ENCODE data around the gene TUBAL3. TPM values are rescaled to one million over a fixed set of nuclear protein-coding genes. Genes with fewer than 3 reads are reported as not detected.

The TUBAL3 gene
- total RNA-seq, 1 experiment from 2014 or later: 0.19 TPM

GRCh38 chr10:5445006-5445405, 40.4 kb upstream of the TUBAL3 start:
- peaks cover 15% of the 10 kb centered on the region for H3K4me1 ChIP-seq (ENCODE audit: insufficient read depth, low read length, poor library complexity, severe bottlenecking)
- ChIA-PET CTCF (no interaction called here), POLR2A (ENCODE audit: low non-redundant PET) (no interaction called here)
- H3K27ac ChIP-seq (ENCODE audit: low read depth, low read length, poor library complexity, severe bottlenecking): no peak overlapping the region
- no peaks in the 10 kb centered on the region for H3K27me3 ChIP-seq (replicated peaks; ENCODE audit: insufficient read depth, low read depth, low read length, poor library complexity)
- TF ChIP-seq CTCF (conservative IDR thresholded peaks at IDR 0.05; ENCODE audit: low read depth, low read length): no peak
- no peak for TF ChIP-seq EZH2 (IDR thresholded peaks at IDR 0.05; ENCODE audit: borderline replicate concordance, low read depth, low read length, poor library complexity, severe bottlenecking)
- no peaks in the 10 kb centered on the region for H3K9me3 ChIP-seq (ENCODE audit: low read depth, low read length, poor library complexity, severe bottlenecking)
- no TSS peak for BruUV-seq (replicated peaks)
- H3K36me3 ChIP-seq (ENCODE audit: insufficient read depth, low read length, poor library complexity, severe bottlenecking): peaks cover 6% of the 10 kb centered on the region
- no peak for DNase-seq (ENCODE audit: low spot score)
- intact Hi-C loops (cut with micrococcal nuclease; ENCODE audit: unreplicated experiment): loop anchor here (10.0 kb wide), 2 partner anchors 430 to 960 kb away; no protein-coding TSS in a partner anchor
- H3K4me3 ChIP-seq (ENCODE audit: low read depth, low read length, poor library complexity, severe bottlenecking): no peak overlapping the region

GRCh38 chr10:5443429-5443828, 38.8 kb upstream of the TUBAL3 start:
- TF ChIP-seq EZH2 (IDR thresholded peaks at IDR 0.05; ENCODE audit: borderline replicate concordance, low read depth, low read length, poor library complexity, severe bottlenecking): no peak
- TF ChIP-seq CTCF (conservative IDR thresholded peaks at IDR 0.05; ENCODE audit: low read depth, low read length): no peak
- no peak for DNase-seq (ENCODE audit: low spot score)
- Histone ChIP-seq H3K4me3 (ENCODE audit: low read depth, low read length, poor library complexity, severe bottlenecking) (no peak overlapping the region), H3K36me3 (ENCODE audit: insufficient read depth, low read length, poor library complexity, severe bottlenecking) (peaks cover 6% of the 10 kb centered on the region), H3K27me3 (replicated peaks; ENCODE audit: insufficient read depth, low read depth, low read length, poor library complexity) (no peaks in the 10 kb centered on the region), H3K9me3 (ENCODE audit: low read depth, low read length, poor library complexity, severe bottlenecking) (no peaks in the 10 kb centered on the region), H3K27ac (ENCODE audit: low read depth, low read length, poor library complexity, severe bottlenecking) (no peak overlapping the region), H3K4me1 (ENCODE audit: insufficient read depth, low read length, poor library complexity, severe bottlenecking) (peaks cover 5% of the 10 kb centered on the region)
- intact Hi-C loops (cut with micrococcal nuclease; ENCODE audit: unreplicated experiment): loop anchor here (5.0 to 10.0 kb wide), 3 partner anchors 179 to 961 kb away; no protein-coding TSS in a partner anchor
- CTCF ChIA-PET: interaction anchor here (0.6 to 1.1 kb wide), 2 partner anchors 11 to 180 kb away, joined by 3 read pairs; no protein-coding TSS in a partner anchor
- no TSS peak for BruUV-seq (replicated peaks)
- POLR2A ChIA-PET (ENCODE audit: low non-redundant PET): no interaction called here

- Histone ChIP-seq H3K4me3 (ENCODE audit: low read depth, low read length, poor library complexity, severe bottlenecking) (no peak overlapping the region), H3K9me3 (ENCODE audit: low read depth, low read length, poor library complexity, severe bottlenecking) (no peaks in the 10 kb centered on the region), H3K27me3 (replicated peaks; ENCODE audit: insufficient read depth, low read depth, low read length, poor library complexity) (no peaks in the 10 kb centered on the region), H3K36me3 (ENCODE audit: insufficient read depth, low read length, poor library complexity, severe bottlenecking) (peaks cover 6% of the 10 kb centered on the region), H3K27ac (ENCODE audit: low read depth, low read length, poor library complexity, severe bottlenecking) (no peak overlapping the region), H3K4me1 (ENCODE audit: insufficient read depth, low read length, poor library complexity, severe bottlenecking) (peaks cover 5% of the 10 kb centered on the region)
- TF ChIP-seq CTCF (conservative IDR thresholded peaks at IDR 0.05; ENCODE audit: low read depth, low read length): no peak
- TF ChIP-seq EZH2 (IDR thresholded peaks at IDR 0.05; ENCODE audit: borderline replicate concordance, low read depth, low read length, poor library complexity, severe bottlenecking): no peak
- no TSS peak for BruUV-seq (replicated peaks)
- ChIA-PET POLR2A (ENCODE audit: low non-redundant PET) (no interaction called here), CTCF (interaction anchor here (2.8 kb wide), 1 partner anchor 180 kb away, joined by 14 read pairs; no protein-coding TSS in a partner anchor)
- DNase-seq (ENCODE audit: low spot score): no peak
- intact Hi-C loops (cut with micrococcal nuclease; ENCODE audit: unreplicated experiment): loop anchor here (5.0 to 10.0 kb wide), 3 partner anchors 179 to 962 kb away; no protein-coding TSS in a partner anchor
These were observed 38.4 kb upstream of the TUBAL3 start for GRCh38 chr10:5442990-5443370.

All from A673 (cell line).